GM18858 (cell line): ENCODE data around the gene CEP170B.
"Not testable (repeated sequence)": the region's sequence is repeated elsewhere in the genome, so short reads cannot be mapped to it uniquely, and the experiment has no call there.

Experiments used
- ATAC-seq: cut with Tn5 transposase; IDR thresholded peaks from one replicate; pipeline ENCODE4 v1.9.1; 2021; ENCODE audit not compliant: unreplicated experiment

The CEP170B gene

DNA sequence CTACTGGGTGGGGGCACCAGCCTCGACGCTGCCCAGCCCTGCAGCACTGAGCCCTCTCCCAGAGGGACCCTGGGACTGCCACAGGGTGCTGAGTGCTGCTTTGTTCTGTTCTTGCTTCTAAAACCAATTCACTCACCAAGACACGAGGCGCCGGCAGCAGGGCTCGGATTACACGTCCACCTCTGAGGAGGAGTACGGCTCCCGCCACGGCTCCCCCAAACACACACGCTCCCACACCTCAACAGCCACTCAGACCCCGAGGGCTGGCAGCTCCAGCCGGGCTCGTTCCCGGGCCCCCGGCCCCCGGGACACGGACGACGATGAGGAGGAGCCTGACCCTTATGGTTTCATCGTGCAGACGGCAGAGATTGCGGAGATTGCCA, 24.3 kb downstream of the CEP170B start:
- ATAC-seq: no peak

DNA sequence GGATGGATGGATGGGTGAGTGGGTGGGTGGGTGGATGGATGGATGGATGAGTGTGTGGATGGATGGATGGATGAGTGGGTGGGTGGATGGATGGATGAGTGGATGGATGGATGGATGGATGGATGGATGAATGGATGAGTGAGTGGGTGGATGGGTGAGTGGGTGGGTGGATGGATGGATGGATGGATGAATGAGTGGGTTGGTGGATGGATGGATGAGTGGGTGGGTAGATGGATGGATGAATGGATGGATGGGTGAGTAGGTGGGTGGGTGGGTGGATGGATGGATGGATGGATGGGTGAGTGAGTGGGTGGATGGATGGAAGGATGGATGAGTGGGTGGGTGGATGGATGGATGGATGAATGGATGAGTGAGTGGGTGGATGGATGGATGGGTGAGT, 25.2 kb downstream of the CEP170B start:
- not testable (repeated sequence) for ATAC-seq

DNA sequence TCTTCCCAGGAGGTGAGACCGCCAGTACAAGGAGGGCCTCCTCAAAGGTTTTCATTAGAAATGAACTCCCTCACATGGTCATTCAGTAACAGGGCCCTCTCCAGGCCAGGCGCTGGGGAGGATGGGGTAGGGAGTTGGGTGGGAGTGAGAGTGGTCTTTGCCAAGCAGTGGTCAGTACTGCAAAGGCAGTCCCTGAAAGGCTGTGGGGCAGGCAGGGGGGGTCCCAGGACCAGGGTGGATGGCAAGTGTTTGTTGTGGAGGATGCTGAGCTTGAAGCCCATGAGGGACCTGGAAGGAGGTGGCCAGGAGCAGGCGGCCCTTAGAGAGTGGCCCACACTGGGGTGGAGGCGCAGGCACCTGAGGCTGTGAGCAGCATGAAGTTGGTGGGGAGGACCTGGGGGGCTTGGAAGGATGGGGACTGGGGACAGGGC, 26.1 kb downstream of the CEP170B start:
- ATAC-seq: no peak

DNA sequence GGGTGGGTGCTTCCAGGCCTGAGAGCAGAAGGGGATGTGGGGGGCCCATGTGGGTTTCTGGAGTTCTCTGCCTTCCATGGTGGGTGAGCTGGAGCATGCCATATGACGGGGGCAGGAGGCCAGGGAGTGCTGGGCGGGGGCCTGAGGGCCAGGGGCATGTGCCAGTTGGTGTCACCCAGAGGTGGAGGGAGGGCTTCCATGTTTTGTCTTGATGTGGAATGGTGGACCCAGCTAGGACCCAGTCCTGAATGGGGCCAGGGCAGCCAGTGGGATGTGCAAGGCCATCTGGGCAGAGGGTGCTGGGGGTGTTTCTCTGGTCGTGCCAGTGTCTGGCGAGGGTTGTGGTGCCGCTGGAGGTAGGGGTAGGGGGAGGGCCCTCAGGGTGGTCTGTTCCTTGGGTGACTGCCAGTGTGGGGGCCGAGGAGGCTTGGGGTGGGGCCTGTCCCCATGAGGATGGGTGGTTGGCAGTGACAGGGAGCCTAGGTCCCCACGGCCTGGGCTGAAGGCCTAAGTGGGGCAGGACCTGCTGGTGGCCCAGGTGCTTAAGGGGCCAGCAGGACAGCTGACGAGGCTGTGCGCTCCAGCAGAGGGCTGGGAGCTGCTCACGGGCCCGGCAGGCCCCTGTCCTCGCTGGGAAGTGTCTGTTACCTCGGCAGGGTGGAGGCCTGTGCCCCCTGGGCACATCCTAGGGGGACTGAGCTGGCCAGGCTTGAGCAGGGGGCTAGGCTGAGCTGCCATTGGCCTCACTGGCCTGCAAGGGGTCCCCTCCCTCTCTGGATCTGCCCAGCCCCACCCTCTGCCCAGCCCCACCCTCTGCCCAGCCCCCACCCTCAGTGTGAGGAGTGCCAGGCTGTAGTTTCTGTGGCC, 26.8 kb downstream of the CEP170B start:
- ATAC-seq: no peak

DNA sequence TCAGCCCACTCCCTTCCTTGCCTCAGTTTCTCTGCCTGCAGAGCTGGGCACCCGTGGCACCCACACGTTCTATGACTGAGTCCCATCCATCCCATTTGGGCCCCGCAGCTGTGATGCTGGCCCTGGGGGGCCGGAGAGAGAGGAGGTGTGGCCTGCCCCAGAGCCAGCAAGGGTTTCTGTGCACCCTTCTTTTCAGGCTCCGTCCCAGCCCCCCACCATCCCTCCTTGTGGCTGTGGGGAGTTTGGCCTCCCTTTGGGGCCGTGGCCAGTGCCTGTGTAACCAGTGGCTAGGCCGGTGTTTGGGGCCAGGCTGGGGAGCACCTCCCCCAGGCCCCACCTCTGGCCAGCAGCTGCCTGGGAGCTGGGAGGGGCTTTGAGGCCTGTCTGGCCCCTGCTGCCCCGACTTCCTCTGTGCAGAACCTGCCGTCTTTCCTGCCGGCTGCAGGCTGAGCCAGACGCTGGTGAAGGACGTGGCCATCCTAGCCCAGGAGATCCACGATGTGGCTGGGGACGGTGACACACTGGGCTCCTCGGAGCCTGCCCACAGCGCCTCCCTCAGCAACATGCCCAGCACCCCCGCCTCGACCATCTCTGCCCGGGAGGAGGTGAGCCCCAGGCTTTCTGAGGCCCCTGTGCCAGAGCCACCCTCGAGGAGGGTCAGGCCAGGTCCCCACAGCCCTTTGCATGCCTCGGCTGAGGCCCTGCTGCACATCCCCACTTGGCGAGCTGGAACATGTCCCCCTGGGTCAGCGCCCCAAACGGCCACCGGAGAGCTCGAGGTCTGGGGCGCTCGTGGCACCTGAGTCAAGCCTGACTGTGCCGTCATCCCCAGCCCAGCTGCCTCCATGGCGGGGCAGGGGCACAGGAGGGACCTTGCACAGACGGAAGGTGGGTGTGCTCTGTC, 27.7 kb downstream of the CEP170B start:
- no peak for ATAC-seq

DNA sequence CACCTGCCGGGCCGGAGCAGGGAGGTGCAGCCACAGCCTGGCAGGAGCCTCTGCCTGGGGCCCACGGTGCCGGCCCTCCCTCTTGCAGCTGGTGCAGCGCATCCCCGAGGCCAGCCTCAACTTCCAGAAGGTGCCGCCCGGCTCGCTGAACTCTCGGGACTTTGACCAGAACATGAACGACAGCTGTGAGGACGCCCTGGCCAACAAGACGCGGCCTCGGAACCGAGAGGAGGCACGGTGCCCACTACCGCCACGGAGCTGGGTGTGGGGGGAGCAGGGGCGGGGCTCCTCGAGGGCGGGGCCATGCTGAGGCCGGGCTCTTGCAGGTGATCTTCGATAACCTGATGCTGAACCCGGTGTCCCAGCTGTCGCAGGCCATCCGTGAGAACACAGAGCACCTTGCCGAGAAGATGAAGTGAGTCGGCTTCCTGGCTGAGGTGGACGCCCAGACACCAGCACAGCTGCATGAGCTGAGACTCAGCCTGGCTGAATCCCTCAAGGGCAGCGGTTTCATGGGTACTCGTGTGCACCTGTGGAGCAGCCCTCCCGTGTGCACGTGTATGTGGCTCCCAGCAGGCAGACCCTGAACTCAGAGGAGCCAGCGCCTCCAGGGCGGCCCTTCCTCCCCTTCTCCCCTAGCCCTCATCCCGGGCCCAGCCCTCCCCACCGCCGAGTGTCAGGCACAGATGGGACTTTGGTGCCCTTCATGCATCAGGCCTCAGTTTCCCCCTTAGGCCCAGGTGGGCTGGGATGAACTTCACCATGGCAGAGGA, 28.6 kb downstream of the CEP170B start:
- no peak for ATAC-seq

DNA sequence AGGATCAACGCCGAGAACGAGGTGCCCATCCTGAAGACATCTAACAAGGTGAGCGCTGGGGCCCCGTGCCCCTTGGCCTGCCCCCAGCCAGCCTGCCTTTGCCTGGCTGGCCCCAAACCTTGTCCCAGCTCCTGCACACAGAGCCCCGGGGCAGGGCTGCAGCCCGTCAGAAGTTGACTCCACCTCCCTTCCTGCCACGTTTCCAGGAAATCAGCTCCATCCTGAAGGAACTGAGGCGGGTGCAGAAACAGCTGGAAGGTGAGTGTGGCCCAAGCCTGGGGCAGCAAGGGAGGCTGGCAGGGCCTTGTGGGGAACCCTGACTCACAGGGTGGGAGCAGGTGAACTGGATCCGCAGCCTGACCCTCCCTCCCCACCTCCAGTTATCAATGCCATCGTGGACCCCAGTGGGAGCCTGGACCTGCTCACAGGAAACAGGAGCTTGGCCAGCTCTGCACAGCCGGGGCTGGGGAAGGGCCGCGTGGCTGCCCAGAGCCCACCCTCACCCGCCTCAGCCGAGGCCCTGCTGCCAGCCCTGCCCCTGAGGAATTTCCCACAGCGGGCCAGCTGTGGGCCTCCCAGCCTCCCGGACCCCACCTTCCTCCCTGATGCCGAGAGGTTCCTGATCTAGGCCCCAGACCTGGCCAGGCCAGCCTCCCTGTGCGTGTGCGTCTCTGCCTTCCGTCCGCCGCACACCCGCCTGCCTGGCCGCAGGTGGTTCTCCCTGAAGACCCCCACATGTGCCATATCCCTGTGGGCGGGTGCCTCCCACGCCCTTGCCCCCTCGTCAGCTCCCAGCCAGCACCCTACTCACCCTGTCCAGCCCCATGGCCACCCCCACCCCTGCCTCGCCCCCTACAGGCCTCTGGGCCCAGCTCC, 29.5 kb downstream of the CEP170B start:
- ATAC-seq: no peak

DNA sequence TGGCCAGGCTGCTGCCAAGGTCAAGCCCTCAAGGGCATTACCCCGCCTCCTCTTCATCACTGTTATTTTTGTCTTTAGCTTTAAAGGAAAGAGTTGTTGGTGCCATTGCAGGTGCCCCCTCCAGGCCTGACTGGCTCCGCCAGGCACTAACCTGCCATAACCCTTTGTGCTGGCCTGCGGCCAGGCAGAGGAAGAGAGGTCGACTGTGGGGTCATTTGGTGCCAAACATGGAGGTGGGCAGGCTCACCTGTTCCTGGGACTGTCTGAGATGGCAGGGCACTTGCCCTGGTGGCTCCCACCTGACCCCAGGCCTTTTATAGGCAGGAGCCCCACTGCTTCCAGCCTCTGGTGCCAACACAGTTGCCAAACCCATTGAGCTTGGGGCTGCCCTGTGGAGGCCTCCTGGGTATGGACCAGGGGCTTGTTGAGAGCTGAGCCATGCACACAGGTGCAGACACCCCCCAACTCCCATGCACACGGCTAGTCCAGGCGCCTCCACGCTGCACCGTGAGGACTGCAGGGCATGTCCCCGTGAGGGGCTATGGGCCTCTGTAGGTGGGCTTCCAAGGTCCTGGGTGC, 30.2 kb downstream of the CEP170B start:
- no peak for ATAC-seq

DNA sequence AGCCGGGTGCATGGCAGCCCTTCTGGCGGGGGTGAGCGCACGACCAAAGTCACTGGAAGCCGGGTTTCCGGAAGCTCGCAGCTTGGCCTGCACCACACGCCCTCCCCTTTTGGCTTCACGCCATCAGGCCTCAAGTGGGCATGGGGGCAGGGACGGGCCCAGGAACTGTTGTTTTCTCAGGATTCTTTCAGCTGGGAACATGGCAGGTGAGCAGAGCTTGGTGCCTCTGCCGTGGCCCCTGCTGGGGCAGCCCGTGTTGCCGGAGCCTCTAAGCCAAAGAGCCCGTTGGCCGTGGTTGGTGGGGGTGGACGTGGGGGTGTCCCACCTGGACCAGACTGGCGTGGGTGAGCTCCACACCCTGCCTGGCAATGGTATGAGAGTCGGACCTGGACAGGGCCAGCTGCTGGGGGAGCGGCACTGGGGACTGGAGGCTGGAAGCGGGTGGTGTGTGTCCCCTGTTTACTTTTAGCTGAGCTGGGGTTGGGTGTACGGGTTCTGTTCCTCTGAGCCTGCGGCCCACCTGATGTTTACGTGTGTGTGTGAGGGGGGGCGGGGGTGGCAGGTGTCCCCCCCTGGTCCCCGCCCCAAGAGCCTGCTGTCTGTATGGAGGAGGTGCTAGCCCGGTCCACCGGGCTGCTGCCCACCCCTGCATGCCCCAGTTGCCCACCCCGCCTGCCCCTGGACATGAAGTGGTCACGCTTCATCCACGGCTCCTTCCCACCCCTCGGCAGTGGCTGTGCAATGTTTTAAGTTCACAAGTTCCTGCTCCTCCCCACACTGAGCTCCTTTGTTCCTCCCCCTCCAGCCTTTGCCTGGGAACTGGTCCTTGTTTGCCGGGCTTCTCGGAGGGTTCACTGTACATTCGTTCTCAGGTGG, 31.0 kb downstream of the CEP170B start:
- ATAC-seq: no peak

DNA sequence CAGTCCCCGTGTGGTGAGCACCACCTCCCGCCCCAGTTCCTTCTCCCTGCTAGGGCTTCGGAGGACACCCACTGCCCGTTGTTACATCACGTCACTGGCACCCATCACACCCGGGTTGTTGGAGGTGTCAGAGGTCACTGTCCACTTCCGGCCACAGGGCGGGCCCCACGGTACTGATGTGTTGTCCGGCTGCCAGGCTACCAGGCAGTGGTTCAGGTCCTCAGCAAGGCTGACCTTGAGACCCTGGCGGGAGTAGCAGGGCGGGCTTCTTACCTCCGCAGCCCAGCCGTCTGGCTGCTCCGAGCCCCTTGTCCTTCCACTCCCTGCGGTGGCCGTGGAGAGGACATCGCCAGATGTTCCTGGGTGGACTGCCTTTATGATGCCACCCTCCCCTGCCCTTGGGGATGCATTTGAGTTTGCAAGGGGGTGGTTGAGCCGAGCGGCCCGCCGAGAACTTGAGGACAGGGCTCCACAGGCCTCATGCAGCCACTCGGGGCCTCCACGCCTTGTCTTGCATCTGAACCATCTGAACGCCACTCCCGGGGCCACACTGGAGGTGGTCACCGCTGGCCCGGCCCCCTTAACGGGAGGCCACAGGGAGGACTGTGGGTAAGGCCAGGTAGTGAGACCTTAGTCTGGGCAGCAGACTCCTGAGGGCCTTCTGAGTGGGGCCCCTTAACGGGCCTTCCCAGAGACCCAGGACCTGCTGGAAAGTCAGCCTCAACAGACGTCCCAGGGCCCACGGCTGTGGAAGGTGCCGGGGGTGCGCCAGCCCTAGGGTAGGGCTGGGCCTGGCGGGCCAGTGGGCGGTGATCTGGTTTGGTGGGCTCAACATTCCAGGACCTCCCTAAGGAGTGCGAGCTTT, 32.5 kb downstream of the CEP170B start:
- ATAC-seq: no peak

DNA sequence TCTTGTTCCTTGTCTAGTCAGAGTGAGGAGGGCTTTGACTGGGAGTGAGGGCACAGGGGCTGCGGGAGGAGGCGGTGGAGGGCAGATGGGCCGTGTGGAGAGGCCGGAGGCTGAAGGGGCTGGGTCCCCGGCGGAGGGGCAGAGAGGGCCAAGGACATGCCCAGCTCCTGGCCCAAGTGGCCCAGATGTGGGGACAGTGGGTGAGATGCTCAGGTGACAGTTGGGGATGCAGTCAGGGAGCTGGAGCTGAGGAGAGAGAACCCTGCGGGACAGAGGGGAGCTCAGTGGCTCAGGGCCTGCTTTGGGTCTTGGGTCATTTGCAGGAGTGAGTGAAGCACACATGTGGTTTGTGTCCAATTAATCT, 33.1 kb downstream of the CEP170B start:
- ATAC-seq: no peak

DNA sequence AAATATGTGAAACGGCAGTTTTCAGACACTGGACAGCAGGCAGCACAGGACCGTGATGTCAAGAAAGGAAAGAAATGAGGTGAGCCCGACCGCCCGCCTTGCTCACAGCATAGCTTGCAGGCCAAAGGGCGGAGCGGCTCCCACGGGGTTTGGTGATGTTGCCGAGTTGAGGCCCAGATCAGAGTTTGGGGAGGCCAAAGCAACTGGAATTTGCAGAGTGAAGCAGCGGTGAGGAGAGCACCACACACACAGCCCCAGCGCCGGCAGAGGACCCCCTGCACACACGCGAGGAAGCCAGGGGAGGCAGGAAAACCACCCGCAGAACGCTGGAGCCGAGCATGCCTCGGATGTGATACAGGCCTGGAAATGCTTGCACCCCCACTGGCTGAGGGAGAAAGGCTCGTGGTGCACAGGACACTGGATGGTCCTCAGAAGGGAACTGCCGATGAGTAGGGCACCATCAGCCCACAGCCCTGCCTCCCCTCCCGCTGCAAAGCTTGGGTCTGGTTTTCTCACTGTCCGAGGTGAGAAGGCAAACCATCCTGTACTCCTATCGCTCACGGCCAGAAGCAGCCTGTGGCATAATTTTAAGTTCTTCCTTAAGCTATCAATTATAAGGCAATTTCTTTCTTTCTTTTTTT, 33.9 kb downstream of the CEP170B start:
- no peak for ATAC-seq

DNA sequence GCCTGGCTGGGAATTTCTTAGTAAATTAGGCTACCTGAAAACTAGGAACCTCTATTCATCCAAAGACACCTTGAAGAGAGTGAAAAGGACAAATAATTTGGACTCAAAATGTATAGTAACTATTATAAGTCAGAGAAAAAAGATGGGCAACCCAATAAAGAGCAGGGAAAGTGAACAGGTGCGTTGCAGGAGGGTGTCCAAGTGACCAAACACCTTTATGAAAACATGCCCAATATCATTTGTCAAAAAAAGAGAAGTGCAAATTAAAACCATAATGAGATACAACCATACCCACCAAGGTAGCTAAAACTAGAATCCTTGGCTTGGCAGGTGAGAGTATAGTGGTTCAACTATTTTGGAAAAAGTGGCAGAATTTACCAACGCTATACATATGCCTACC, 34.7 kb downstream of the CEP170B start:
- no peak for ATAC-seq

DNA sequence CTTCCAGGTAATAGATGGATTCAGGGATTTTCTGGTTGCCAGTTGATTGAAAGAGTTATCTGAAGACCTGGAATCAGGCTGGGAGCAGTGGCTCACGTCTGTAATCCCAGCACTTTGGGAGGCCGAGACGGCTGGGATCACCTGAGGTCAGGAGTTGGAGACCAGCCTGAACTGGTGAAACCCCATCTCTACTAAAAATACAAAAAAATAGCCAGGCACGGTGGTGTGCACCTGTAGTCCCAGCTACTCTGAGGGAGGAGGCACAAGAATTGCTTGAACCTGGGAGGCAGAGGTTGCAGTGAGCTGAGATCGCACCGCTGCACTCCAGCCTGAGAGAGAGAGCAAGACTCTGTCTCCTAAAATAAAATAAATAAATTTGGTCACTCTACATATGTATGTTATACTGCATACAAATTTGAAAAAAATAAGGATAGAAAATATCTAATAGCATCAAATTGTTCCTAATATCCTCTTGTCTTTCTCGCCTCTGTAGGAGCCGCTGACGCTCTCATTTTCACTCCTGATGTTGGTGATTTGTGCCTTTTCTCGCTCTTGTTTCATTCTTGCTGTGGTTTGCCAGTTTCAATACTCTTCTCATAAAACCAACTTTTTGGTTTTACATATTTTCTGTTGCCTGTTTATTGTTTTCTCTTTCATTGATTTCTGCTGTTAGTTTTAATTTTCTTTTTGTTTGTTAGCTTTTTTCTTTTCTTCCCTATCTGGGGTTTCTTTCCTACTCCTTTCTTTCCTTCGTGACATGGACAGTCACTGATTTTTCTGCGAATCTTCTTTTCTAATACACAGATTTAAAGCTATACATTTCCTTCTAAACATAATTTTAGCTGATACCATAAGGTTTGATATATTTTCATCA, 35.8 kb downstream of the CEP170B start:
- no peak for ATAC-seq

DNA sequence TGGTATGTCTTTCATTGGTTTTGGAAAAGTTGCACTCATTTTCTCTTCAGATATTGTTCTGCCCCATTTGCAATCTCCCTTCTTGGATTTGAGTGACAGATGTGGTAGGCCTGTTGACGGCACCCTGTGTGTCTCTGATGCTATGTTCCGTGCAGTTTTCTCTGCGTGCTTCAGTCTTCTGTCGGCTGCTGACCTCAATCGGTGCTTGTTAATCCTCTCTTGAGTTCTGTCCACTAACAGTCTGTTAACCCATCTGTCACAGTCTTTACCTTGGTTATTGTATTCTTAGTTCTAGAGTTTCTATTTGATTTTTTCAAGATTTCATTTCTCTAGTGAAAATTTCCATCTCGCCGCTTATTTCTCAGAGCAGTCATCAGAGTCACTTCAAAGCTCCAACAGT, 38.9 kb downstream of the CEP170B start:
- no peak for ATAC-seq
